Keratinocyte (primary cell): ENCODE measurements around the gene KIAA1191. TPM values are rescaled to one million over a fixed set of nuclear protein-coding genes. Genes with fewer than 3 reads are reported as not detected.

Experiments used
- DNase-seq: peaks from one replicate; pipeline ENCODE4 v3.0.0-alpha.2; 2011; ENCODE audit warnings: low read depth, missing footprints, low spot score
- FAIRE-seq: peaks from 2 replicates; lab custom pipeline; 2011; peaks lifted over from hg19 to GRCh38; lab: Jason Lieb, UNC
- H2AFZ ChIP-seq: 2 replicates; pipeline ENCODE4 v1.6.0; 2012; ENCODE audit warnings: low read length, control low read depth, inconsistent platforms; ENCODE audit not compliant: control insufficient read depth
- H3K27ac ChIP-seq: 2 replicates; pipeline ENCODE4 v1.5.1; 2011; ENCODE audit warnings: low read length; ENCODE audit not compliant: control insufficient read depth, insufficient read depth
- H3K27me3 ChIP-seq: 3 replicates; pipeline ENCODE4 v1.6.0; 2011; ENCODE audit warnings: low read length; ENCODE audit not compliant: control insufficient read depth, insufficient read depth; ENCODE audit errors: extremely low read depth
- H3K36me3 ChIP-seq, 2 experiments: 2 replicates in 1 of 2; 3 replicates in 1 of 2; pipeline ENCODE4 v1.5.1; 2011; ENCODE audit warnings: low read length in 2 of 2, mild to moderate bottlenecking in 1 of 2; ENCODE audit not compliant: control insufficient read depth in 2 of 2, insufficient read depth in 2 of 2; ENCODE audit errors: extremely low read depth in 1 of 2
- H3K4me1 ChIP-seq: 3 replicates; pipeline ENCODE4 v1.5.1; 2011; ENCODE audit warnings: low read length; ENCODE audit not compliant: control insufficient read depth, insufficient read depth; ENCODE audit errors: extremely low read depth
- H3K4me2 ChIP-seq: 3 replicates; pipeline ENCODE4 v1.6.0; 2011; ENCODE audit warnings: low read depth, low read length; ENCODE audit not compliant: control insufficient read depth, insufficient read depth; ENCODE audit errors: extremely low read depth
- H3K4me3 ChIP-seq, 3 experiments: fragments of 200-600 bp in 1 of 3; sonication (generic) in 1 of 3; 2 replicates in 2 of 3; 3 replicates in 1 of 3; pipeline ENCODE4 v1.5.1; 2011 to 2016; ENCODE audit warnings: low read length in 3 of 3, mild to moderate bottlenecking in 3 of 3, control low read depth in 2 of 3, inconsistent platforms in 1 of 3, low read depth in 1 of 3, mixed read lengths in 1 of 3, mixed run types in 1 of 3, moderate library complexity in 1 of 3; ENCODE audit not compliant: control insufficient read depth in 2 of 3, insufficient read depth in 2 of 3; ENCODE audit errors: extremely low read depth in 1 of 3
- H3K79me2 ChIP-seq: 2 replicates; pipeline ENCODE4 v1.6.0; 2012; ENCODE audit warnings: low read length; ENCODE audit not compliant: control insufficient read depth, insufficient read depth
- H3K9ac ChIP-seq: 3 replicates; pipeline ENCODE4 v1.6.0; 2011; ENCODE audit warnings: low read length; ENCODE audit not compliant: control insufficient read depth, insufficient read depth; ENCODE audit errors: extremely low read depth
- H3K9me1 ChIP-seq: 3 replicates; pipeline ENCODE4 v1.6.0; 2011; ENCODE audit warnings: low read length; ENCODE audit not compliant: control insufficient read depth, insufficient read depth; ENCODE audit errors: extremely low read depth
- H3K9me3 ChIP-seq: 2 replicates; pipeline ENCODE4 v1.5.1; 2012; ENCODE audit warnings: low read depth, low read length; ENCODE audit not compliant: control insufficient read depth
- H4K20me1 ChIP-seq: 3 replicates; pipeline ENCODE4 v1.6.0; 2011; ENCODE audit warnings: low read length; ENCODE audit not compliant: control insufficient read depth, insufficient read depth; ENCODE audit errors: extremely low read depth
- EZH2 ChIP-seq: IDR thresholded peaks from one replicate; pipeline ENCODE4 v1.6.1; 2012; ENCODE audit warnings: inconsistent platforms, mild to moderate bottlenecking, low read length, moderate library complexity
- dilution Hi-C: fragments of 300-500 bp; cut with MboI; formaldehyde crosslinking; loops from one replicate; pipeline ENCODE4 v1.7.0; 2020; ENCODE audit warnings: low sequenced_read_pairs; ENCODE audit not compliant: extremely low pct_ligation_motif_present
- polyA plus RNA-seq, 5 experiments: library from polyadenylated mRNA; depleted of rRNA in 3 of 5; stranded (reverse) in 3 of 5; stranded (forward) in 1 of 5; unstranded in 1 of 5; fragments of >200 nt; gene quantifications; 1 replicate in 1 of 5; 2 replicates in 3 of 5; 3 replicates in 1 of 5; pipeline versions ENCODE4 v1.2.1 to v1.2.3, GENCODE V29; 2011 to 2012; ENCODE audit warnings: missing spikeins in 2 of 5, low read depth in 1 of 5, low replicate concordance in 1 of 5
- TF ChIP-seq, protein P1 (sequence below), 3 experiments: IDR thresholded peaks in 1 of 3; conservative IDR thresholded peaks in 1 of 3; optimal IDR thresholded peaks in 1 of 3; 2 replicates in 2 of 3; 3 replicates in 1 of 3; pipeline versions ENCODE3 to v1.5.1; 2011; ENCODE audit warnings: low read length in 3 of 3, mild to moderate bottlenecking in 3 of 3, moderate library complexity in 2 of 3, control low read depth in 1 of 3, inconsistent platforms in 1 of 3; ENCODE audit not compliant: insufficient read depth in 2 of 3; ENCODE audit errors: extremely low read depth in 1 of 3

The KIAA1191 gene
- polyA plus RNA-seq, 1 donor (not counting 4 experiments of a cell fraction or from before 2014, with no cell fraction given) = 100 TPM

DNA sequence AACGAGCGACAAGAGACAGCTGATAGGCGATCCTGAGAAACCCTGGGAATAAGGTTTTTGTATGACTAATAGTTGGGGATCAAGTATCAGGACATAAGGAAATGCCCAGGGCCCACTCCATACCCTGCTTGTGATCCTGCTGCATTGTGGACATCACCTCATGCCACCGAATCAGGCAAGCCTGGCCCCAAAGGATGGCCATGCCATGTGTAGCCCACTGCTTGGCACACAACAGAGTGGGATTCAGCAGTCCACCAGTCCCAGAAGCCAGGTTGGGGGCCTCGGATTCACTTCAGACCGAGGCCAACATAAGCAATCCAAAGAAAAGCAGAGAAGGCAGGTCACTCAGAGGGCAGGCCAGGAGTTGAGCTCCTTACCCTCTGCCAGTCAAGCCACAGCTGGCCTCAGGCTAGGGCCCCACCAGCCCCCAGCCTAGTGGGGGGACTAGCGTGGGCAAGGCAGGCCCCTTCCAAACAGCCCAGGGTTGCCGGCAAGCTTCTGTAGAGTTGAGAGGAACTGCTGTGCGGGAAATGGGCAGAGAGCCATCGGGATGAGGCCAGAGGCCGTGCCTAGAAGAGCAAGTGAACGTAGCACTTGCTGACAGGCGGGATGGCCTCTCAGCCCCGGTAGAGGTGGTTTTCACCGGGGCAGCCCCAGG lies 21.8 kb upstream of the KIAA1191 start:
- TF ChIP-seq EZH2 = no peak
- TF ChIP-seq, protein P1, sequence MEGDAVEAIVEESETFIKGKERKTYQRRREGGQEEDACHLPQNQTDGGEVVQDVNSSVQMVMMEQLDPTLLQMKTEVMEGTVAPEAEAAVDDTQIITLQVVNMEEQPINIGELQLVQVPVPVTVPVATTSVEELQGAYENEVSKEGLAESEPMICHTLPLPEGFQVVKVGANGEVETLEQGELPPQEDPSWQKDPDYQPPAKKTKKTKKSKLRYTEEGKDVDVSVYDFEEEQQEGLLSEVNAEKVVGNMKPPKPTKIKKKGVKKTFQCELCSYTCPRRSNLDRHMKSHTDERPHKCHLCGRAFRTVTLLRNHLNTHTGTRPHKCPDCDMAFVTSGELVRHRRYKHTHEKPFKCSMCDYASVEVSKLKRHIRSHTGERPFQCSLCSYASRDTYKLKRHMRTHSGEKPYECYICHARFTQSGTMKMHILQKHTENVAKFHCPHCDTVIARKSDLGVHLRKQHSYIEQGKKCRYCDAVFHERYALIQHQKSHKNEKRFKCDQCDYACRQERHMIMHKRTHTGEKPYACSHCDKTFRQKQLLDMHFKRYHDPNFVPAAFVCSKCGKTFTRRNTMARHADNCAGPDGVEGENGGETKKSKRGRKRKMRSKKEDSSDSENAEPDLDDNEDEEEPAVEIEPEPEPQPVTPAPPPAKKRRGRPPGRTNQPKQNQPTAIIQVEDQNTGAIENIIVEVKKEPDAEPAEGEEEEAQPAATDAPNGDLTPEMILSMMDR (optimal IDR thresholded peaks at IDR 0.05 in 1 of 3, IDR thresholded peaks at IDR 0.05 in 1 of 3, conservative IDR thresholded peaks at IDR 0.05 in 1 of 3; ENCODE audit: extremely low read depth in 1 of 3, insufficient read depth in 2 of 3, low read length in 3 of 3) = no peak
- Histone ChIP-seq H3K4me3 (no peak overlapping the region), H3K9ac (no peak overlapping the region), H3K9me1 (no peaks in the 10 kb centered on the region), H3K27ac (no peak overlapping the region), H3K79me2 (peaks cover 35% of the 10 kb centered on the region), H3K4me2 (no peak overlapping the region), H3K9me3 (no peaks in the 10 kb centered on the region), H3K27me3 (no peaks in the 10 kb centered on the region), H3K4me1 (peaks cover 13% of the 10 kb centered on the region), H3K36me3 (peaks cover 41 to 54% of the 10 kb centered on the region in 2 experiments), H4K20me1 (peaks cover 6% of the 10 kb centered on the region), H2AFZ (no peak overlapping the region)
- DNase-seq (no peak), FAIRE-seq (no peak)
- dilution Hi-C loops = no loop called here

- FAIRE-seq (no peak), DNase-seq (no peak)
- H3K4me2 ChIP-seq = no peak overlapping the region
- H3K9me1 ChIP-seq = no peaks in the 10 kb centered on the region
- H3K79me2 ChIP-seq = peaks cover 29% of the 10 kb centered on the region
- H3K9me3 ChIP-seq = no peaks in the 10 kb centered on the region
- dilution Hi-C loops = no loop called here
- no peak overlapping the region for H3K27ac ChIP-seq
- peaks cover 41 to 54% of the 10 kb centered on the region in 2 experiments for H3K36me3 ChIP-seq
- no peak overlapping the region for H2AFZ ChIP-seq
- H3K4me3 ChIP-seq = no peak overlapping the region
- no peaks in the 10 kb centered on the region for H3K27me3 ChIP-seq
- peaks cover 13% of the 10 kb centered on the region for H3K4me1 ChIP-seq
- H4K20me1 ChIP-seq = peaks cover 6% of the 10 kb centered on the region
- no peak overlapping the region for H3K9ac ChIP-seq
- TF ChIP-seq, protein P1 (optimal IDR thresholded peaks at IDR 0.05 in 1 of 3, IDR thresholded peaks at IDR 0.05 in 1 of 3, conservative IDR thresholded peaks at IDR 0.05 in 1 of 3; ENCODE audit: extremely low read depth in 1 of 3, insufficient read depth in 2 of 3, low read length in 3 of 3) = no peak
- no peak for TF ChIP-seq EZH2
These were observed 21.2 kb upstream of the KIAA1191 start for GRCh38 chr5:176382721-176383120.
